Natural killer cell treated with Interleukin-12 subunit alpha and Interleukin-12 subunit beta and Interleukin-15 and Interleukin-18, amount 100 ng/mL, for 72 hours (primary cell): ENCODE measurements around the gene C1orf232. TPM values are rescaled to one million over a fixed set of nuclear protein-coding genes. Genes with fewer than 3 reads are reported as not detected.

Source experiments
- ATAC-seq, 2 donors: fragments of 150-1000 bp; cut with Tn5 transposase in 1 of 2; sonication (Bioruptor Pico), chemical (Tn5 transposase) in 1 of 2; 2 replicates each; pipeline ENCODE4 v1.10.0; 2021
- DNase-seq: peaks from one replicate; pipeline ENCODE4 v3.0.0; 2022; ENCODE audit warnings: low spot score
- H3K27ac Mint-ChIP-seq, 2 donors: 1 replicate in 1 of 2; 2 replicates in 1 of 2; pipeline ENCODE4 v1.8.0; 2022; ENCODE audit warnings: mixed read lengths in 2 of 2, mild to moderate bottlenecking in 1 of 2, moderate library complexity in 1 of 2
- H3K27me3 Mint-ChIP-seq, 2 donors: 1 replicate in 1 of 2; 2 replicates in 1 of 2; pipeline ENCODE4 v1.8.0; 2022; ENCODE audit warnings: mixed read lengths in 2 of 2
- H3K36me3 Mint-ChIP-seq: one replicate; pipeline ENCODE4 v1.8.0; 2022; ENCODE audit warnings: mixed read lengths
- H3K4me1 Mint-ChIP-seq, 2 donors: 1 replicate in 1 of 2; 2 replicates in 1 of 2; pipeline ENCODE4 v1.8.0; 2022; ENCODE audit warnings: low read depth in 2 of 2, mixed read lengths in 2 of 2, mild to moderate bottlenecking in 1 of 2
- H3K4me3 Mint-ChIP-seq: one replicate; pipeline ENCODE4 v1.8.0; 2022; ENCODE audit warnings: mixed read lengths
- H3K9me3 Mint-ChIP-seq: 2 replicates; pipeline ENCODE4 v1.8.0; 2022; ENCODE audit warnings: mixed read lengths
- total RNA-seq, 2 donors: library from RNA; stranded (reverse); gene quantifications; one replicate each; pipeline ENCODE4 v1.2.3, GENCODE V29; 2022

Gene C1orf232
- total RNA-seq, 2 donors from 2014 or later = not detected

- Mint-ChIP-seq H3K36me3 (peaks cover 10% of the 10 kb centered on the region), H3K27me3 (no peaks in the 10 kb centered on the region), H3K4me1 (peaks cover 14 to 17% of the 10 kb centered on the region in 2 donors), H3K4me3 (no peak overlapping the region), H3K27ac (no peak overlapping the region), H3K9me3 (no peaks in the 10 kb centered on the region)
- DNase-seq = no peak
- no peak for ATAC-seq
These were observed 54.4 kb downstream of the C1orf232 start for GRCh38 chr1:26114165-26114927.

Other genes starting within 250 kb of the C1orf232 start
- gene PAFAH2, start 170.9 kb downstream of the C1orf232 start, total RNA-seq = 10 to 100 TPM; 14.2 to 20.0 TPM
- not detected for gene EXTL1, start 147.2 kb downstream of the C1orf232 start, total RNA-seq
- not detected for gene SLC30A2, start 122.8 kb downstream of the C1orf232 start, total RNA-seq
- gene TRIM63, start 101.3 kb downstream of the C1orf232 start, total RNA-seq = not detected
- gene PDIK1L, start 57.1 kb downstream of the C1orf232 start, total RNA-seq = 1 to 10 TPM; 8.8 to 9.0 TPM
- gene FAM110D, start 9.9 kb downstream of the C1orf232 start, total RNA-seq = not detected
- gene ZNF593, start 945 bp upstream of the C1orf232 start, total RNA-seq = 10 to 100 TPM; 36.6 to 73.8 TPM
- not detected for gene ZNF593OS, start 2.9 kb upstream of the C1orf232 start, total RNA-seq
- gene CNKSR1, start 8.5 kb upstream of the C1orf232 start, total RNA-seq = 1 to 10 TPM in 1 of 2 donors, not detected in 1; 2.5 TPM
- not detected for gene CATSPER4, start 21.6 kb upstream of the C1orf232 start, total RNA-seq
- 10 to 100 TPM; 21.0 to 57.5 TPM for gene CEP85, start 65.2 kb upstream of the C1orf232 start, total RNA-seq
- 100 to 1,000 TPM; 203 to 249 TPM for gene SH3BGRL3, start 111.1 kb upstream of the C1orf232 start, total RNA-seq
- 10 to 100 TPM in 1 of 2 donors, 1 to 10 TPM in 1; 9.9 to 24.8 TPM for gene UBXN11, start 137.7 kb upstream of the C1orf232 start, total RNA-seq
- 10 to 100 TPM in 1 of 2 donors, 1 to 10 TPM in 1; 8.1 to 17.2 TPM for gene CD52, start 149.0 kb upstream of the C1orf232 start, total RNA-seq
- under 1 TPM in 1 of 2 donors, not detected in 1; 0.95 TPM for gene CRYBG2, start 185.2 kb upstream of the C1orf232 start, total RNA-seq
- gene ZNF683, start 203.8 kb upstream of the C1orf232 start, total RNA-seq = not detected
- gene LIN28A, start 241.9 kb upstream of the C1orf232 start, total RNA-seq = not detected